ENCODE results near the gene FBLL1.
A peak's percentile ranks its signal among the peaks of the same experiment; 100 is the strongest.
"Not testable (repeated sequence)": the region's sequence is repeated elsewhere in the genome, so short reads cannot be mapped to it uniquely, and the experiment has no call there.

The FBLL1 gene

DNA sequence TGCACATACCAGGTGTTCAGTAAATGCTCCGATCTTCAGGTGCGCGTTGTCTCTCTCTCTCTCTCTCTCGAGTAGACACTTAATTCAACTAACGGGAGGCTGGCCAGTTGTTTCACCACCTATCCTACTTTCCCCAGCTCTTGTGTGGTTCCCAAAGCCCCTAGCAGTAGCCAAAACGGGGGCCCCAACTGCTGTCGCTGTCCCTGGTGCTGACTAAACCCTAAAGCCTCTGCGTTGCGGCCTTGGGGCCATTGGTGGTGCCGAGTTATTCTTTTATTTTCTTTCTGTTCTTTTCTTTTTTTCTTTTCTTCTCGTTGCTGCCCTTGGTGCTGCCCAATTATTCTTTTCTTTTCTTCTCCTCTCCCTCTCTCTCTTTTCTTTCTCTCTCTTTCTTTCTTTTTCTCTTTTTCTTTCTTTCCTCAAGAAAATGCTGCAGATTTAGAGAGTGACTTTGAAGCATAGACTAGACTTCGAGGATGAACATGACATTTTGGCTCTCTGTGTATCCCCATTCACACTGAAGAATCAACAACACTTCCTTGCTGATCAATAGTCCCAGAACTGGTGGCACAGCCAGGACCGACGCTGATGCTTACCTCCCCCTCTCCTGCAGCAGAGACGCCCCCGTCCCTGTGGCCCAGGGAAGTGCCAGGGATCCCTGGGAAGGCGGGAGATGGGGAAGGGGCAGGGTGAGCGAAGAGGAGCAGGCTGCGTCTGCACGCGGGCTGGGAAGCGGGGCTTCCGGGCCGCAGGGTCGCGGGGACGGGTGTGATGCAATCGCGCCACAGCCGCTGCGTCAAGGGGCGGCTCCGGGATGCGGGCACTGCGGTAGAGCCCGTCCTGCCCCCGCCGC is at the start of gene FBLL1:
Gene FBLL1 (plus strand): TSS at position 785 of the 853 bp plus-strand sequence. CDS start 200 bp downstream, outside the sequence.
- no peak for DNase-seq

- DNase-seq = no peak
Measured at GRCh38 chr5:168480601-168481000, 48.5 kb upstream of the FBLL1 start.

DNA sequence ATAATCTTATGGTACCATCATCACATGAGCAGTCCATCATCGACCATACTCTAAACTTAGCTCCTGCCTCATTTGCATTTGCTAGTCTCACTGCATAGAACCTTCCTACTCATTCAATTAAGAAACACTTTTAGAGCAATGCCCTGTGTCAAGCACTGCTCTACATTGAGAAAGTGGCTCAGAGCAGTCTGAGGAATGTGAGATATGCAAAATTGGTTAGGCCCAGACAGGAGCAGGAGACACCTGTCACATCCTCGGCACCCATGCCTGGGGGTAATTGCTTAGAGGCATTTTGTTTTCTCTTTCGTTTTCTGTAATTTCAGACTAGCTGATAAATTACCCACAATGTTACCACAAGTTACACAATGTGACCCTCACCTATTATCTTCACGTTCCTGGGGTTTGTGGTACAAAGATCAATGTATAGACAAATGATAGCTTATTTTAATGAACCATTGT is 47.7 kb upstream of the FBLL1 start:
- no peak for DNase-seq

GRCh38 chr5:168482361-168482760 is 46.7 kb upstream of the FBLL1 start:
- DNase-seq = no peak

DNA sequence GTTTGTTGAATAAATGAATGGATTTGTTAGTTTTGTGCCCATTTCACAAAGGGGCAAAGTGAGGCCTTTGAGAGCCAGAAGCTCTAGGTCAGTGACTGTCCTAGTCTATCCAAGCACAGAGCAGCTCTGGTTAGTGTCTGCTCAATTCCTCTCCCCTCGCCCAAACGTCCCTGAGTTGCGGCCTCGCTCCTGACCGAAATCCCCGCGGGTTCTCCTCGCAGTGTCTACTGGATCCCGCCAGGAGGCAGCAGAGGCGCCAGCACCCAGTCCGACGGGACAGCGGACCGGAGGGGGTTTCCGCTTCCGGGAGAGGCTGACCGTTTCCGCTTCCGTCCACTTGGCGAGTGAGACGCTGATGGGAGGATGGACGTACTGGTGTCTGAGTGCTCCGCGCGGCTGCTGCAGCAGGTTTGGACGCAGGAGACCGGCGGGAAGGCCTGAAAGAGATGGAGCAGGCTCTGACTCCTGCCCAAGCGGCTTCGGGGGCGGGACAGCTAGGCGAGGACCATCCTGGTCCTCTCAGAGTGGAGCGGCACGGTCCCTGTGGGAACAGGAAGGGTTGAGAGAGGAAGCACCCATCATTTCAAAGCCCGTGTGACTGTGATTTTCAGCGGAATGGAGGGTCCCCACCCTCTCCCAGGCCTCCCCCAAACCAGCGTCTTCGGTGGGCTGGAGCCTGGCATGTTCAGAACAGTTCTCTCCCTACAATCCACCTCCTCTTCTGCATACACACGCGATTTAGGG is 42.8 kb upstream of the FBLL1 start, which contains the start of gene RARS1:
Gene RARS1 (plus strand): TSS at position 336 of the 744 bp plus-strand sequence. CDS start 28 bp downstream, at position 364.
- DNase-seq = peak; percentile 64

DNA sequence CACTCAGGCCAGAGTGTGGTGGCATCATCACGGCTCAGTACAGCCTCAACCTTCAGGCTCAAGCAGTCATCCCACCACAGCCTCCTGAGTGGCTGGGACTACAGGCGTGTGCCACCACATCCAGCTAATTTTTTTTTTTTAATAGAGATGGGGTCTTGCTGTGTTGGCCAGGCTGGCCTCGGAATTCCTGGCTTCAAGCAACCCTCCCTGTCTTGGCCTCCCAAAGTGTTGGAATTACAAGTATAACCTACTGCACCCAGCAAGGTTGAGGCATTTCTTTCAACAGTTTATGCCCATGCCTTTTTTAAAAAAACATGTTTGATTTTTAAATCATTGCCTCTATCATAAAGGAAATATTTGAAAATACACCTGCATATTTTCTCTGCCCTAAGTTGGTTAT is 40.0 kb upstream of the FBLL1 start:
- DNase-seq = no peak

- no peak for DNase-seq
Measured at GRCh38 chr5:168494057-168494555, 35.0 kb upstream of the FBLL1 start.

GRCh38 chr5:168502563-168503237 is 26.4 kb upstream of the FBLL1 start:
- no peak for DNase-seq

DNA sequence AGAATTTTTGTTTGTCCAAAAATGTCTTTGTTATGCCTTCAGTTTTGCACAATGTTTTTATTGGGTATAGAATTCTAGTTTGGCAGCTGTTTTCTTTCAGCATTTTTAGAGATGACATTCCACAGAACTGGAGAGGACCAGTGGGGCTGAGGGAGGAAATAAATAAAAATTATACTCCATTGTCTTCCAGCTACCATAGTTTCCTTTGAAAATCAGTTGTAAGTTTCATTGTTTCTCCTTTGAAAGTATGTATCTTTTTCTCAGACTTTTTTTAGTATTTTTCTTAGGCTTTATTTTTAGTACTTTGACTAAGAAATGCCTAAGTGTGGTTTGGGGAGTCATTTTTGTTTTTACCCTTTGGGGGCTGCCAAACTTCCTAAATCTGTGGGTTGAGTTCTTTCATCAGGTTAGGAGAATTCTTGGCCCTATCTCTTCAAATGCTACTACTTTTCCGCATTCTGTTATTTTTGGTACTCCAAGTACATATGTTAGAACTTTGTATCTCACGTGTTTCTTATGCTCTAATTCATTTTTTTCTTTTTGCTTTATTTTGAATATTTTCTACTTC is 15.2 kb upstream of the FBLL1 start:
- no peak for DNase-seq

GRCh38 chr5:168525856-168526255 is 3.2 kb upstream of the FBLL1 start:
- DNase-seq = no peak

GRCh38 chr5:168527756-168528295 is 1.3 kb upstream of the FBLL1 start:
- no peak for DNase-seq

DNA sequence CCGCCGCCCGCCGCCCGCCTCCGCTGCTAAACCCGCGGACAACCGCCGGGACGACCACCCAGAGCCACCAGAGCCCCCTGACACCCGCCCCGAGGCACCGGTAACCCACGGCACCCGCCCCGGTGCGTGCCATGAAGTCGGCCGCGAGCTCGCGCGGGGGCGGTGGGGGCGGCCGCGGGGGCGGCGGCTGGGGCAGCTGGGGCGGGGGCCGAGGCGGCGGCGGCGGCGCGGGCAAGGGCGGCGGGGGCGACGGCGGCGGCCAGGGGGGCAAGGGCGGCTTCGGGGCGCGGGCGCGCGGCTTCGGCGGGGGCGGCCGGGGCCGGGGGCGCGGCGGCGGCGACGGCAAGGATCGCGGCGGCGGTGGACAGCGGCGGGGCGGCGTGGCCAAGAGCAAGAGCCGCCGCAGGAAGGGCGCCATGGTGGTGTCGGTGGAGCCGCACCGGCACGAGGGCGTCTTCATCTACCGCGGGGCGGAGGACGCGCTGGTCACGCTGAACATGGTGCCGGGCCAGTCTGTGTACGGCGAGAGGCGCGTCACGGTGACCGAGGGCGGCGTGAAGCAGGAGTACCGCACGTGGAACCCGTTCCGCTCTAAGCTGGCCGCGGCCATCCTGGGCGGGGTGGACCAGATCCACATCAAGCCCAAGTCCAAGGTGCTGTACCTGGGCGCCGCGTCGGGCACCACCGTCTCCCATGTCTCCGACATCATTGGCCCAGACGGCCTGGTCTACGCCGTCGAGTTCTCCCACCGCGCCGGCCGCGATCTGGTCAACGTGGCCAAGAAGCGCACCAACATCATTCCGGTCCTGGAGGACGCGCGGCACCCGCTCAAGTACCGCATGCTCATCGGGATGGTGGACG is 499 bp downstream of the FBLL1 start:
- DNase-seq = no peak

- DNase-seq = no peak
Measured at GRCh38 chr5:168530621-168531150, 1.6 kb downstream of the FBLL1 start.

- no peak for DNase-seq
Measured at GRCh38 chr5:168531191-168531590, 2.1 kb downstream of the FBLL1 start.

DNA sequence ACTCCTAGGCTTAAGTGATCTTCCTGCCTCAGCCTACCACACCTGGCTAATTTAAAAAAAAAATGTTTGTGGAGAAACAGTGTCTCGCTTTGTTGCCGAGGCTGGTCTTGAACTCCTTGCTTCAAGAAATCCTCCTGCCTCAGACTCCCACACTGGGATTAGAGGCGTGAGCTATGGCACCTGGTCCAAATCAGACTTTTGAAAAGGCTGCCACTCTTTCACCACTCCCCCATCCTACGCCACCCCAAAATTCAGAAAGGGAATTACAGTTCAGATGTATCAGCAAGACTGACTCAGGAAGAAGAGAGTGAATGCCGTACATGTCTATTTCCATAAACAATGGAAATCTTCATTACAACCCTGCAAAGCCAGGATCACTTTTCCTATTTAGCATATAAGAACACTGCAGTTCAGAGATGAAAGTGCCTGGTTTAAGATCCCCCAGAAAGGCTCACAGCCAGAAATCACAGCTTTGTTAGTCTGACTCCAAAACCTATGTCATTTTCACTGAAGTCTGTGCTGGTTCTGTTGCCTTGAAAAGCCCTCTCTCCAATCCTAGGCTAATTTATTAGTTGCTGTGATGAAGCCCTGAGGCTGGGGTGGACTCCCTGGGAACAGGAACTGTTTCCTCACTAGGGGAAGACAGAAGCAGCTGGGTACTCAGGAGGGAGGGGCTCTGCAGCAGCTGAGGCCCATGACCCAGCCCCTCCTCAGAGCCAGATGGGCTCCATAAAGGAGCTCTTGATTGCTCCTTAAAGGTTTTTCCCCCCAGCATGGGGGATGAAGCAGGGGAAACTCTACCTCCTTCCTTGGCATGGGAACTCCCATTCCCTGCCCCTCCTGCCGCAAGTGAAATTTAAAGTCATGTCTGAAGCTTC is 3.1 kb downstream of the FBLL1 start:
- peak; percentile 40 for DNase-seq

- DNase-seq = not testable (repeated sequence)
Measured at GRCh38 chr5:168534351-168534750, 5.2 kb downstream of the FBLL1 start.

GRCh38 chr5:168537176-168537575 is 8.1 kb downstream of the FBLL1 start:
- DNase-seq = no peak

- DNase-seq = no peak
Measured at GRCh38 chr5:168549554-168549953, 20.4 kb downstream of the FBLL1 start.

- DNase-seq = no peak
Measured at GRCh38 chr5:168550656-168551055, 21.6 kb downstream of the FBLL1 start.

DNA sequence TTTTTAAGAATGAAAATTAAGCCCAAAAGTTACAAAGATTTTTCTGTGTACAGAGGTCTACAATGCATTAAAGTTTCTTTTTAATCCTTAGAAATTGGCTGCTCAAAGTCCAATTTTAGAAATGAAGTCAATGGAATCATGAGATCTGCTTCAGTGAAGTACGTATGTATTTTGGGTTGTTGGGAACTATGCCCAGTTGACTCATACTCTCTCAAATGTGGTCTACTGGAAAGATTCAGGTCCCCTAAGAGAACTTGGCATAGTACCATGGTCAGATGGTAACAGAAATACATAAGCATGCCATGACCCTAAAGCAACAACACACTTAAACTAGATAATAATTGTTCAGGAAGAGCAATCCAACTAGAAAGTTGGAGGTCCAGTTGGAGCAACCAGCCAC is 23.0 kb downstream of the FBLL1 start:
- DNase-seq = no peak

Measured in NCI-H2171 (cell line).